HCT116 (cell line): ENCODE results near the gene DGAT2. TPM values are rescaled to one million over a fixed set of nuclear protein-coding genes. Genes with fewer than 3 reads are reported as not detected.

Source experiments
- ATAC-seq: fragments of 200-7000 bp; cut with Tn5 transposase; 2 replicates; pipeline ENCODE4 v1.9.1; 2020; ENCODE audit warnings: mild to moderate bottlenecking, moderate library complexity
- BruUV-seq: library from RNA; stranded (reverse); fragments of 400-500 nt; replicated peaks from 2 replicates; lab custom pipeline; 2021; lab: Mats Ljungman, UMichigan
- CTCF ChIA-PET: fragments of 300-600 bp; sonication (Branson Sonifier 250); formaldehyde crosslinking; loops from one replicate; lab custom pipeline; 2021; ENCODE audit warnings: antibody characterized with exemption; lab: Charles Lee
- POLR2A ChIA-PET: fragments of 300-600, 350-600 bp; sonication (Branson Sonifier 250); formaldehyde crosslinking; loops from one replicate; lab custom pipeline; 2021; ENCODE audit warnings: antibody characterized with exemption; lab: Charles Lee
- RAD21 ChIA-PET, 2 experiments: fragments of 300-600 bp; sonication (Branson Sonifier 250); formaldehyde crosslinking; loops; one replicate each; lab custom pipeline; 2023; ENCODE audit warnings: low total read pairs in 2 of 2; ENCODE audit not compliant: uncharacterized antibody in 2 of 2, unreplicated experiment in 2 of 2, low non-redundant PET in 1 of 2; lab: Charles Lee
- DNase-seq: peaks from one replicate; pipeline ENCODE4 v3.0.0-alpha.2; 2010; ENCODE audit warnings: low read depth, low spot score
- H2AFZ ChIP-seq: fragments of 200-600 bp; shearing (Covaris generic), sonication (generic); 2 replicates; pipeline ENCODE4 v1.6.1; 2017; ENCODE audit warnings: low read depth, mixed run types, mixed read lengths, antibody characterized with exemption, low read length; ENCODE audit not compliant: poor library complexity, severe bottlenecking
- H3K27ac ChIP-seq: 2 replicates; pipeline ENCODE4 v1.5.1; 2012; ENCODE audit warnings: low read depth, low read length
- H3K27me3 ChIP-seq: fragments of 200-600 bp; sonication (generic); 2 replicates; pipeline ENCODE4 v1.6.1; 2016; ENCODE audit warnings: mixed run types, low read length, mixed read lengths; ENCODE audit not compliant: insufficient read depth
- H3K36me3 ChIP-seq, 2 experiments: fragments of 200-500 bp in 1 of 2; fragments of 200-600 bp in 1 of 2; sonication (Bioruptor generic) in 1 of 2; sonication (generic) in 1 of 2; 2 replicates each; pipeline versions ENCODE4 v1.5.1 to v1.6.1; 2014 to 2016; ENCODE audit warnings: low read length in 2 of 2, inconsistent platforms in 1 of 2, mixed read lengths in 1 of 2, mixed run types in 1 of 2; ENCODE audit not compliant: insufficient read depth in 2 of 2, control insufficient read depth in 1 of 2
- H3K4me1 ChIP-seq, 2 experiments: fragments of 200-600 bp in 1 of 2; sonication (generic) in 1 of 2; 2 replicates each; pipeline versions ENCODE4 v1.5.1 to v1.6.1; 2012 to 2017; ENCODE audit warnings: low read length in 2 of 2, inconsistent platforms in 1 of 2, mild to moderate bottlenecking in 1 of 2, mixed read lengths in 1 of 2, mixed run types in 1 of 2, moderate library complexity in 1 of 2; ENCODE audit not compliant: insufficient read depth in 2 of 2, control insufficient read depth in 1 of 2
- H3K4me2 ChIP-seq: fragments of 200-600 bp; sonication (generic); 2 replicates; pipeline ENCODE4 v1.6.1; 2017; ENCODE audit warnings: mixed run types, low read length, mixed read lengths
- H3K4me3 ChIP-seq, 2 experiments: fragments of 200-600 bp in 1 of 2; sonication (generic) in 1 of 2; replicated peaks in 1 of 2; 2 replicates each; pipeline ENCODE4 v1.5.1; 2011 to 2016; ENCODE audit warnings: low read length in 2 of 2, control low read depth in 1 of 2, low read depth in 1 of 2, mild to moderate bottlenecking in 1 of 2, mixed read lengths in 1 of 2, mixed run types in 1 of 2
- H3K79me2 ChIP-seq: fragments of 200-600 bp; sonication (generic); 2 replicates; pipeline ENCODE4 v1.6.1; 2017; ENCODE audit warnings: mild to moderate bottlenecking, mixed run types, low read length, moderate library complexity, mixed read lengths; ENCODE audit not compliant: insufficient read depth
- H3K9ac ChIP-seq: fragments of 200-600 bp; sonication (generic); 2 replicates; pipeline ENCODE4 v1.6.1; 2016; ENCODE audit warnings: low read length, mixed read lengths
- H3K9me2 ChIP-seq: fragments of 200-600 bp; sonication (generic), shearing (Covaris generic); 2 replicates; pipeline ENCODE4 v1.6.1; 2017; ENCODE audit warnings: mixed run types, mild to moderate bottlenecking, moderate library complexity; ENCODE audit not compliant: insufficient read depth
- H3K9me3 ChIP-seq, 2 experiments: fragments of 200-500 bp in 1 of 2; fragments of 200-600 bp in 1 of 2; sonication (Bioruptor generic) in 1 of 2; sonication (generic) in 1 of 2; 2 replicates each; pipeline ENCODE4 v1.6.1; 2014 to 2017; ENCODE audit warnings: low read length in 2 of 2, mixed read lengths in 2 of 2, inconsistent platforms in 1 of 2, low read depth in 1 of 2, mild to moderate bottlenecking in 1 of 2, mixed run types in 1 of 2, moderate library complexity in 1 of 2; ENCODE audit not compliant: control insufficient read depth in 1 of 2, insufficient read depth in 1 of 2
- H4K20me1 ChIP-seq: fragments of 200-600 bp; sonication (generic), shearing (Covaris generic); 2 replicates; pipeline ENCODE4 v1.6.1; 2017; ENCODE audit warnings: mixed run types, mild to moderate bottlenecking, moderate library complexity; ENCODE audit not compliant: insufficient read depth
- CEBPB ChIP-seq: IDR thresholded peaks from 2 replicates; pipeline ENCODE4 v1.6.1; 2012; ENCODE audit warnings: low read depth
- EGR1 ChIP-seq: IDR thresholded peaks from 2 replicates; pipeline ENCODE4 v1.6.1; 2012; ENCODE audit warnings: low read depth
- FOSL1 ChIP-seq: IDR thresholded peaks from 2 replicates; pipeline ENCODE4 v1.6.1; 2012; ENCODE audit warnings: low read depth
- POLR2AphosphoS5 ChIP-seq: IDR thresholded peaks from 2 replicates; pipeline ENCODE4 v1.6.1; 2011; ENCODE audit warnings: mild to moderate bottlenecking, low read depth, low read length, moderate library complexity
- SIN3A ChIP-seq: IDR thresholded peaks from 2 replicates; pipeline ENCODE4 v1.6.1; 2012; ENCODE audit warnings: low read depth
- ZFX ChIP-seq: fragments of 450-650 bp; IDR thresholded peaks from 2 replicates; pipeline ENCODE4 v1.6.1; 2017
- ZNF274 ChIP-seq: fragments of 200-500 bp; sonication (Bioruptor generic); IDR thresholded peaks from 2 replicates; pipeline ENCODE4 v1.6.1; 2014; ENCODE audit warnings: mild to moderate bottlenecking, low read depth, low read length, inconsistent platforms
- intact Hi-C: fragments of 100-400 bp; cut with micrococcal nuclease; formaldehyde crosslinking; loops from 2 replicates; pipeline ENCODE4 v1.10.0; 2022
- total RNA-seq: library from RNA; stranded (reverse); gene quantifications from one replicate; pipeline ENCODE4 v1.2.1, GENCODE V29; 2021; ENCODE audit not compliant: unreplicated experiment
- TF ChIP-seq, protein P1 (sequence below): IDR thresholded peaks from 2 replicates; pipeline ENCODE4 v1.6.1; 2012; ENCODE audit warnings: low read depth

Gene DGAT2
- total RNA-seq, 1 experiment from 2014 or later: 2.4 TPM

DNA sequence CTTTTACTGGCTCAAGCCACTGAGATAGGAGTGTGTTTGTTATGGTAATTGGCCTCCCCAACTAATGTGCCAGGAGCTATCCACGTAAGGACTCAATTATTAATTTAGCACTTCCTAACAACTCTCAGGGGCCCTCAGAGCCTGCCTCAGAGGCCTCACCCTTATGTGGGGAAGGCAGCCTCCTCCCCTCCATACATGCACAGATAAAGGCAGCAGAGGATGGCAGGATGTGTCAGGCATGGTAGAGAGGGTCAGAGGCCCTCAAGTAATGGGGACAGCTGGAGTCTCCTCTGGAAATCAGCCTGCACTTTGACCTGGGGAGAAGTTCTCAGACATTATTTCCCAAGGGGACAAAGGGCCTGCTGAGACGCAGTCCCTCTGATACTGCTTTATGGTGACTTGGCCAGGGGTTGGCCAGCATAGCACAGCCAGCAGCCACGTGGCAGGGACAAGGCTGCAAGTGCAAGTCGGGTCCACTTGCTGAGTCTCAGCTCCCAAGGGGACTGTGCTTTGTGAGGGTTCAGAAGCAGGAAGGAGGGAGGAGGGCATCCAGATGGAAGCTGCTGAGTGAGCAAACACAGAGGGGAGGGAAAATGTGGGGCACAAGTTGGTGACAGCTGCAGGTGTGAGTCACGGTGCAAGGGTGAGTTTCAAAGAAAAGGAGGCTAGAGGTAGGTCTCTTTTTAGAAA lies 33.9 kb upstream of the DGAT2 start:
- Histone ChIP-seq H2AFZ (no peak overlapping the region), H3K4me2 (no peak overlapping the region), H3K4me3 (no peak overlapping the region), H3K9me2 (no peaks in the 10 kb centered on the region), H3K4me1 (no peaks in the 10 kb centered on the region), H4K20me1 (no peaks in the 10 kb centered on the region), H3K27ac (no peak overlapping the region), H3K9ac (no peak overlapping the region), H3K79me2 (no peaks in the 10 kb centered on the region), H3K27me3 (no peaks in the 10 kb centered on the region), H3K36me3 (no peaks in the 10 kb centered on the region), H3K9me3 (no peaks in the 10 kb centered on the region)
- no TSS peak for BruUV-seq
- TF ChIP-seq EGR1 (no peak), ZFX (no peak), SIN3A (no peak), POLR2AphosphoS5 (no peak), FOSL1 (no peak), CEBPB (no peak), ZNF274 (no peak)
- TF ChIP-seq, protein P1, sequence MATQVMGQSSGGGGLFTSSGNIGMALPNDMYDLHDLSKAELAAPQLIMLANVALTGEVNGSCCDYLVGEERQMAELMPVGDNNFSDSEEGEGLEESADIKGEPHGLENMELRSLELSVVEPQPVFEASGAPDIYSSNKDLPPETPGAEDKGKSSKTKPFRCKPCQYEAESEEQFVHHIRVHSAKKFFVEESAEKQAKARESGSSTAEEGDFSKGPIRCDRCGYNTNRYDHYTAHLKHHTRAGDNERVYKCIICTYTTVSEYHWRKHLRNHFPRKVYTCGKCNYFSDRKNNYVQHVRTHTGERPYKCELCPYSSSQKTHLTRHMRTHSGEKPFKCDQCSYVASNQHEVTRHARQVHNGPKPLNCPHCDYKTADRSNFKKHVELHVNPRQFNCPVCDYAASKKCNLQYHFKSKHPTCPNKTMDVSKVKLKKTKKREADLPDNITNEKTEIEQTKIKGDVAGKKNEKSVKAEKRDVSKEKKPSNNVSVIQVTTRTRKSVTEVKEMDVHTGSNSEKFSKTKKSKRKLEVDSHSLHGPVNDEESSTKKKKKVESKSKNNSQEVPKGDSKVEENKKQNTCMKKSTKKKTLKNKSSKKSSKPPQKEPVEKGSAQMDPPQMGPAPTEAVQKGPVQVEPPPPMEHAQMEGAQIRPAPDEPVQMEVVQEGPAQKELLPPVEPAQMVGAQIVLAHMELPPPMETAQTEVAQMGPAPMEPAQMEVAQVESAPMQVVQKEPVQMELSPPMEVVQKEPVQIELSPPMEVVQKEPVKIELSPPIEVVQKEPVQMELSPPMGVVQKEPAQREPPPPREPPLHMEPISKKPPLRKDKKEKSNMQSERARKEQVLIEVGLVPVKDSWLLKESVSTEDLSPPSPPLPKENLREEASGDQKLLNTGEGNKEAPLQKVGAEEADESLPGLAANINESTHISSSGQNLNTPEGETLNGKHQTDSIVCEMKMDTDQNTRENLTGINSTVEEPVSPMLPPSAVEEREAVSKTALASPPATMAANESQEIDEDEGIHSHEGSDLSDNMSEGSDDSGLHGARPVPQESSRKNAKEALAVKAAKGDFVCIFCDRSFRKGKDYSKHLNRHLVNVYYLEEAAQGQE: no peak
- ChIA-PET POLR2A (no interaction called here), RAD21 (no interaction called here), CTCF (interaction anchor here (1.6 kb wide), 1 partner anchor 12 kb away, joined by 5 read pairs; no protein-coding TSS in a partner anchor)
- intact Hi-C loops: no loop called here
- ATAC-seq (no peak), DNase-seq (no peak)
